ENCODE measurements around the gene DPP10.

Gene DPP10

DNA sequence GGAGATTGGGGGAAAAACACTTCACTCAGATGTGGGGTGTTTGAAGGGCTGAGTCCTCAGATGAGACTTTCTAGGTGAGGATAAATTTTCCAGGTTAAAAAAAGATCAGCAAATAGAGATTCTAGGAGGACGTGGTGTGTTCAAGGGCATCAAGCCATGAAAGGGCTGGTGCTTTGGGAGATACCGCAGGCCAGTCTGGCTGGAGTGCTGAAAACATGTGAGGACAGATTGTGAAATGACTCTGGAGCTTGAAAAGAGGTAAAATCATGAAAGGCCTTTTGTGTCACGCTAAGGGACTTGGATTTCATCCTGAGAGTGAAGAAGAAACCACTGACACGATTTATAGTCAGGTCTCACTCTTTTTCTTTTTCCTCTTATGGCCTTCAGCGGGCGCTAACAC is 320.5 kb downstream of the DPP10 start:
- no peak for DNase-seq (ENCODE audit: low read depth in 2 of 2)
- TF ChIP-seq, protein P1, sequence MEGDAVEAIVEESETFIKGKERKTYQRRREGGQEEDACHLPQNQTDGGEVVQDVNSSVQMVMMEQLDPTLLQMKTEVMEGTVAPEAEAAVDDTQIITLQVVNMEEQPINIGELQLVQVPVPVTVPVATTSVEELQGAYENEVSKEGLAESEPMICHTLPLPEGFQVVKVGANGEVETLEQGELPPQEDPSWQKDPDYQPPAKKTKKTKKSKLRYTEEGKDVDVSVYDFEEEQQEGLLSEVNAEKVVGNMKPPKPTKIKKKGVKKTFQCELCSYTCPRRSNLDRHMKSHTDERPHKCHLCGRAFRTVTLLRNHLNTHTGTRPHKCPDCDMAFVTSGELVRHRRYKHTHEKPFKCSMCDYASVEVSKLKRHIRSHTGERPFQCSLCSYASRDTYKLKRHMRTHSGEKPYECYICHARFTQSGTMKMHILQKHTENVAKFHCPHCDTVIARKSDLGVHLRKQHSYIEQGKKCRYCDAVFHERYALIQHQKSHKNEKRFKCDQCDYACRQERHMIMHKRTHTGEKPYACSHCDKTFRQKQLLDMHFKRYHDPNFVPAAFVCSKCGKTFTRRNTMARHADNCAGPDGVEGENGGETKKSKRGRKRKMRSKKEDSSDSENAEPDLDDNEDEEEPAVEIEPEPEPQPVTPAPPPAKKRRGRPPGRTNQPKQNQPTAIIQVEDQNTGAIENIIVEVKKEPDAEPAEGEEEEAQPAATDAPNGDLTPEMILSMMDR (IDR thresholded peaks at IDR 0.05; ENCODE audit: low read depth, low read length): no peak
- H3K4me3 ChIP-seq (replicated peaks in 1 of 2; ENCODE audit: low read depth in 2 of 2, low read length in 2 of 2): no peak overlapping the region

DNA sequence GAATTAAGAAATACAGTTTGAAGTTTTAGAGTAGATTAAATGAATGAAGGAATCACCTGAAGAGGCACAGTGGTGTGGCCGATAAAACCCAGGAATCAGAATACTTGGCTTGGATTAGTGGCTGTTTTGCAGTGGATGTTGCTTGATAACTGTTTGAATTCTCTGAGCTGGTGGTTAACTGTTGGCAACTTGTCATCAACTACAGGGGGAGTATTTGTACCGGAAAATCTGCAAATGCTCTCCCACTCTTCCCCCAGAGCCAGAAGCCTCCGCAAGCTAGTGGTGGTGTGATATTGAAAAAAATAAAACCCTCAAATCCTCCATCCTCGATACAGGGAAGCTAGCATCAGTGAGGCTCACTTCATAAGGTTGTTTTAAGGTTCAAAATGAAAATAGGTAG is 326.7 kb downstream of the DPP10 start:
- TF ChIP-seq, protein P1 (IDR thresholded peaks at IDR 0.05; ENCODE audit: low read depth, low read length): no peak
- DNase-seq (ENCODE audit: low read depth in 2 of 2): no peak
- no peak overlapping the region for H3K4me3 ChIP-seq (replicated peaks in 1 of 2; ENCODE audit: low read depth in 2 of 2, low read length in 2 of 2)

GRCh38 chr2:114769991-114770390 is 327.6 kb downstream of the DPP10 start:
- TF ChIP-seq, protein P1 (IDR thresholded peaks at IDR 0.05; ENCODE audit: low read depth, low read length): no peak
- no peak for DNase-seq (ENCODE audit: low read depth in 2 of 2)
- no peak overlapping the region for H3K4me3 ChIP-seq (replicated peaks in 1 of 2; ENCODE audit: low read depth in 2 of 2, low read length in 2 of 2)

DNA sequence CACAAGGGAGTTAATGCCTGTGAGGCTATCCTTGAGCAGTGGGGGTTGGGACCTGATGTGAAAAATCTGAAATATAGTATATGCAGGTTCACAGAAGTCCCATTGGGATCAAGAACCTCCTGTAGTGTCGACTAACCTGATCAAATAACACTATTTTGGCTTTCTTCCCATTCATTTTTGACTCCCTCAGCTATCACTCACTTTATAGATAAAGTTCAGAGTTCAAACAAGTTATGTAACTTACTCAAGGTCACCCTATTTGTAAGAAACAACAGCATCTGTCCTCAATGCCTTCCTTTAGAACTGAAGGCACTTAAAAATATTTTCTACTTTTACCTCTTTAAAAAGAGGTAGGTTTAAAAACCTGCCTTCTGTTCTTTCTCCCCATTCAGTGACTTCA is 341.6 kb downstream of the DPP10 start:
- no peak for DNase-seq (ENCODE audit: low read depth in 2 of 2)
- TF ChIP-seq, protein P1 (IDR thresholded peaks at IDR 0.05; ENCODE audit: low read depth, low read length): no peak
- H3K4me3 ChIP-seq (replicated peaks in 1 of 2; ENCODE audit: low read depth in 2 of 2, low read length in 2 of 2): no peak overlapping the region

GRCh38 chr2:114784890-114785583 is 342.6 kb downstream of the DPP10 start:
- H3K4me3 ChIP-seq (replicated peaks in 1 of 2; ENCODE audit: low read depth in 2 of 2, low read length in 2 of 2): no peak overlapping the region
- DNase-seq (ENCODE audit: low read depth in 2 of 2): no peak

DNA sequence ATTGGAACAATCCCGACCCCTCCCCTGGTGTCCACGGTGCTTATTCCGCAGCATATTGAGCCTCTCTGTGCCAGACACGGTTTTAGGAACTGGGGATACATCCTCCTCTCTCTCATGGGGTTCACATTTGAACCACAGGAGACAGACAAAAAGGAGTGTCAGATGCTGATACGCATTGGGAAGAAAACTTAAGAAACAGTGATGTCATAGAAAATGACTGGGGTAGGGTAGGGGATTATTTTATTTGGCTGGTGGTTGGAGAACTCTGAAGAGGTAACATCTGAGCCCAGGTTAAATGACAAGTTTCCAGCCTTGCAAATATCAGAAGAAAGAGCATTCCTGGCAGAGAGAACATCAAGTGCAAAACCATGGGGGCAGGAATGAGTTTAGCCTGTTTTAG is 344.5 kb downstream of the DPP10 start:
- TF ChIP-seq, protein P1 (IDR thresholded peaks at IDR 0.05; ENCODE audit: low read depth, low read length): no peak
- H3K4me3 ChIP-seq (replicated peaks in 1 of 2; ENCODE audit: low read depth in 2 of 2, low read length in 2 of 2): no peak overlapping the region
- DNase-seq (ENCODE audit: low read depth in 2 of 2): no peak

More at GRCh38 chr2:114784890-114785583, 342.6 kb downstream of the DPP10 start:
- TF ChIP-seq, protein P1 (IDR thresholded peaks at IDR 0.05; ENCODE audit: low read depth, low read length): no peak

- TF ChIP-seq, protein P1 (IDR thresholded peaks at IDR 0.05; ENCODE audit: low read depth, low read length): no peak
- H3K4me3 ChIP-seq (replicated peaks in 1 of 2; ENCODE audit: low read depth in 2 of 2, low read length in 2 of 2): no peak overlapping the region
- no peak for DNase-seq (ENCODE audit: low read depth in 2 of 2)
Observed at GRCh38 chr2:114787486-114787885, 345.0 kb downstream of the DPP10 start.

Measured in cardiac fibroblast (primary cell).